ENCODE results near the gene TSBP1. TPM values are rescaled to one million over a fixed set of nuclear protein-coding genes. Genes with fewer than 3 reads are reported as not detected.

Gene TSBP1
- total and polyA plus RNA-seq, 9 of the 15 experiments (the other 6 are each of a cell fraction or from before 2014, with no cell fraction given): not detected

DNA sequence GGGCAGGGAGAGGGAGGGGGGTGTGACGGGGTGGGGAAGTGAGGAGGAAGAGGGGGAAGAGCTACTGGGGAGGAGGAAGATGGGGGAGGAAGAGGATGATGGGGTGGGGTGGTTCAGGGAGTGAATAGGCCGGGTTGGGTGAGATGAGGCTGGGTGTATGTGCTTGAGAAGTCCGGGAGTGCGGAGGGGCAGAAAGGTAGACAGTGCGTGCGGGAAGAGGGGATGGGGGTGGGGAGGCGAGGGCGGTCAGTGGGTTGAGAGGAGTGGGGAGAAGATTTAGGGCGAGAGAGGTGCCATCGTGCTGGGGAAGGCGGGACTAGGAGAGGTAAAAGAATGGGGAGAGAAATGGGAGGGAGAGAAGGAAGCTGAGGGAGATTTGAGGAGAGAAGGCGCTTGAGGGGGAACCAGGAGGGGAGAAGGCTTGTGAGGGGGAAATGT lies 116.9 kb downstream of the TSBP1 start (continued):
- no peak for TF ChIP-seq CCNT2 (IDR thresholded peaks at IDR 0.05; ENCODE audit: borderline replicate concordance, extremely low read depth, insufficient read length, low read depth, low read length)
- no peak for TF ChIP-seq ZKSCAN8 (CRISPR knock-in tag; IDR thresholded peaks at IDR 0.05)
- no peak for TF ChIP-seq GABPA (tag; conservative IDR thresholded peaks at IDR 0.05; ENCODE audit: low read depth)
- TF ChIP-seq, protein P1, sequence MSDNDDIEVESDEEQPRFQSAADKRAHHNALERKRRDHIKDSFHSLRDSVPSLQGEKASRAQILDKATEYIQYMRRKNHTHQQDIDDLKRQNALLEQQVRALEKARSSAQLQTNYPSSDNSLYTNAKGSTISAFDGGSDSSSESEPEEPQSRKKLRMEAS (CRISPR knock-in tag; IDR thresholded peaks at IDR 0.05): no peak
- no peak for TF ChIP-seq ZC3H11A (IDR thresholded peaks at IDR 0.05; ENCODE audit: low read depth, low read length)
- TF ChIP-seq ZNF184 (CRISPR knock-in tag; IDR thresholded peaks at IDR 0.05): no peak
- TF ChIP-seq, protein P2, sequence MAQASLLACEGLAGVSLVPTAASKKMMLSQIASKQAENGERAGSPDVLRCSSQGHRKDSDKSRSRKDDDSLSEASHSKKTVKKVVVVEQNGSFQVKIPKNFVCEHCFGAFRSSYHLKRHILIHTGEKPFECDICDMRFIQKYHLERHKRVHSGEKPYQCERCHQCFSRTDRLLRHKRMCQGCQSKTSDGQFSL (CRISPR knock-in tag; IDR thresholded peaks at IDR 0.05): no peak
- TF ChIP-seq, protein P2 (tag; IDR thresholded peaks at IDR 0.05): no peak
- no peak for TF ChIP-seq SNRNP70 (optimal IDR thresholded peaks at IDR 0.05; ENCODE audit: low read depth, low read length)
- no peak for TF ChIP-seq DACH1 (IDR thresholded peaks at IDR 0.05; ENCODE audit: partially characterized antibody)
- TF ChIP-seq ZBTB2 (IDR thresholded peaks at IDR 0.05): no peak
- no peak for TF ChIP-seq ZFX (CRISPR knock-in tag; IDR thresholded peaks at IDR 0.05)
- no peak for TF ChIP-seq PREB (CRISPR knock-in tag; IDR thresholded peaks at IDR 0.05)
- no peak for TF ChIP-seq CREBBP (IDR thresholded peaks at IDR 0.05; ENCODE audit: low read depth, low read length)
- TF ChIP-seq, protein P3, sequence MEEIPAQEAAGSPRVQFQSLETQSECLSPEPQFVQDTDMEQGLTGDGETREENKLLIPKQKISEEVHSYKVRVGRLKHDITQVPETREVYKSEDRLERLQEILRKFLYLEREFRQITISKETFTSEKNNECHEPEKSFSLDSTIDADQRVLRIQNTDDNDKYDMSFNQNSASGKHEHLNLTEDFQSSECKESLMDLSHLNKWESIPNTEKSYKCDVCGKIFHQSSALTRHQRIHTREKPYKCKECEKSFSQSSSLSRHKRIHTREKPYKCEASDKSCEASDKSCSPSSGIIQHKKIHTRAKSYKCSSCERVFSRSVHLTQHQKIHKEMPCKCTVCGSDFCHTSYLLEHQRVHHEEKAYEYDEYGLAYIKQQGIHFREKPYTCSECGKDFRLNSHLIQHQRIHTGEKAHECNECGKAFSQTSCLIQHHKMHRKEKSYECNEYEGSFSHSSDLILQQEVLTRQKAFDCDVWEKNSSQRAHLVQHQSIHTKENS (CRISPR knock-in tag; IDR thresholded peaks at IDR 0.05): no peak
- TF ChIP-seq, protein P4, sequence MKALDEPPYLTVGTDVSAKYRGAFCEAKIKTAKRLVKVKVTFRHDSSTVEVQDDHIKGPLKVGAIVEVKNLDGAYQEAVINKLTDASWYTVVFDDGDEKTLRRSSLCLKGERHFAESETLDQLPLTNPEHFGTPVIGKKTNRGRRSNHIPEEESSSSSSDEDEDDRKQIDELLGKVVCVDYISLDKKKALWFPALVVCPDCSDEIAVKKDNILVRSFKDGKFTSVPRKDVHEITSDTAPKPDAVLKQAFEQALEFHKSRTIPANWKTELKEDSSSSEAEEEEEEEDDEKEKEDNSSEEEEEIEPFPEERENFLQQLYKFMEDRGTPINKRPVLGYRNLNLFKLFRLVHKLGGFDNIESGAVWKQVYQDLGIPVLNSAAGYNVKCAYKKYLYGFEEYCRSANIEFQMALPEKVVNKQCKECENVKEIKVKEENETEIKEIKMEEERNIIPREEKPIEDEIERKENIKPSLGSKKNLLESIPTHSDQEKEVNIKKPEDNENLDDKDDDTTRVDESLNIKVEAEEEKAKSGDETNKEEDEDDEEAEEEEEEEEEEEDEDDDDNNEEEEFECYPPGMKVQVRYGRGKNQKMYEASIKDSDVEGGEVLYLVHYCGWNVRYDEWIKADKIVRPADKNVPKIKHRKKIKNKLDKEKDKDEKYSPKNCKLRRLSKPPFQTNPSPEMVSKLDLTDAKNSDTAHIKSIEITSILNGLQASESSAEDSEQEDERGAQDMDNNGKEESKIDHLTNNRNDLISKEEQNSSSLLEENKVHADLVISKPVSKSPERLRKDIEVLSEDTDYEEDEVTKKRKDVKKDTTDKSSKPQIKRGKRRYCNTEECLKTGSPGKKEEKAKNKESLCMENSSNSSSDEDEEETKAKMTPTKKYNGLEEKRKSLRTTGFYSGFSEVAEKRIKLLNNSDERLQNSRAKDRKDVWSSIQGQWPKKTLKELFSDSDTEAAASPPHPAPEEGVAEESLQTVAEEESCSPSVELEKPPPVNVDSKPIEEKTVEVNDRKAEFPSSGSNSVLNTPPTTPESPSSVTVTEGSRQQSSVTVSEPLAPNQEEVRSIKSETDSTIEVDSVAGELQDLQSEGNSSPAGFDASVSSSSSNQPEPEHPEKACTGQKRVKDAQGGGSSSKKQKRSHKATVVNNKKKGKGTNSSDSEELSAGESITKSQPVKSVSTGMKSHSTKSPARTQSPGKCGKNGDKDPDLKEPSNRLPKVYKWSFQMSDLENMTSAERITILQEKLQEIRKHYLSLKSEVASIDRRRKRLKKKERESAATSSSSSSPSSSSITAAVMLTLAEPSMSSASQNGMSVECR (CRISPR knock-in tag; IDR thresholded peaks at IDR 0.05): no peak
- no peak for TF ChIP-seq KLF6 (CRISPR knock-in tag; IDR thresholded peaks at IDR 0.05; ENCODE audit: borderline replicate concordance)

Measured in K562 (cell line).